ENCODE data around the gene PIGN.

DNA sequence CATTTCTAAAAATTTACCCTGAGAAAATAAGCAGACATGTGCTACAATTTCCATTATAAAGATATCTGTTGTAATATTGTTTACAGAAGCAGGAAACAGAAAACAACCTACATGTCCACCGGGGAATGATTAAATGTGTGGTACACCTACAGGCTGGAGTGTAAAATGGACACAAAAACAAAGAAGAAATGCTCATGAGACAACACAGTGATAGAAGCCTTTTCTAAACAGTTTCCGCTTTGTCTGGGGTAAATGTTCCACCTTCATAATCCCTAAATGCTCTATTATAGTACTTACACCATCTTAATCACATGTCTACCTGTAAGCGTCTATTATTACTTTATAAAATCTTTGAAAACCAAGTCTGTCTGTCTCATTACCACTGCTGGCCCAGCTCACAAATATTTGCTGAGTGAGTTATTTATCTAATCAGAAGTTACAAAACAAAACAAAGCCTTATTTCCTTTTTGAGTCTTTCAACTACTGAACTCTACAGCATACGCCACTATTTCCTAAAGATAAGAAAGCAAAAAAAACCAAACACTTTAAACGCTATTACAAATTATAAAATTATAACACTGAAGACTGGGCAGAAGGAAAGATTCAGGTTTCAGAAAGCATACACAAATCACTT, 95.3 kb downstream of the PIGN start:
- TF ChIP-seq, protein P1, sequence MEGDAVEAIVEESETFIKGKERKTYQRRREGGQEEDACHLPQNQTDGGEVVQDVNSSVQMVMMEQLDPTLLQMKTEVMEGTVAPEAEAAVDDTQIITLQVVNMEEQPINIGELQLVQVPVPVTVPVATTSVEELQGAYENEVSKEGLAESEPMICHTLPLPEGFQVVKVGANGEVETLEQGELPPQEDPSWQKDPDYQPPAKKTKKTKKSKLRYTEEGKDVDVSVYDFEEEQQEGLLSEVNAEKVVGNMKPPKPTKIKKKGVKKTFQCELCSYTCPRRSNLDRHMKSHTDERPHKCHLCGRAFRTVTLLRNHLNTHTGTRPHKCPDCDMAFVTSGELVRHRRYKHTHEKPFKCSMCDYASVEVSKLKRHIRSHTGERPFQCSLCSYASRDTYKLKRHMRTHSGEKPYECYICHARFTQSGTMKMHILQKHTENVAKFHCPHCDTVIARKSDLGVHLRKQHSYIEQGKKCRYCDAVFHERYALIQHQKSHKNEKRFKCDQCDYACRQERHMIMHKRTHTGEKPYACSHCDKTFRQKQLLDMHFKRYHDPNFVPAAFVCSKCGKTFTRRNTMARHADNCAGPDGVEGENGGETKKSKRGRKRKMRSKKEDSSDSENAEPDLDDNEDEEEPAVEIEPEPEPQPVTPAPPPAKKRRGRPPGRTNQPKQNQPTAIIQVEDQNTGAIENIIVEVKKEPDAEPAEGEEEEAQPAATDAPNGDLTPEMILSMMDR (IDR thresholded peaks at IDR 0.05; ENCODE audit: borderline replicate concordance, extremely low read depth, low read length, poor library complexity, severe bottlenecking): no peak
- TF ChIP-seq EZH2 (IDR thresholded peaks at IDR 0.05; ENCODE audit: borderline replicate concordance, low read depth, low read length, severe bottlenecking): no peak
